Measurements from ENCODE around the gene CUBN.

- TF ChIP-seq POLR2A (IDR thresholded peaks at IDR 0.05), result no peak
- no peak for TF ChIP-seq CTCF (IDR thresholded peaks at IDR 0.05)
These were observed 176.3 kb downstream of the CUBN start for GRCh38 chr10:16953270-16953669.

Measured in tibial nerve (tissue), 3 donors.